Bone marrow (tissue), 2 donors: ENCODE data around the gene TYW1.
"Not testable (repeated sequence)": the region's sequence is repeated elsewhere in the genome, so short reads cannot be mapped to it uniquely, and the experiment has no call there.

Experiments used
- DNase-seq, 2 donors: peaks; one replicate each; lab custom pipeline; 2025; lab: John Stamatoyannopoulos, UW

TYW1 gene

GRCh38 chr7:67191002-67191720, 194.5 kb downstream of the TYW1 start:
- not testable (repeated sequence) for DNase-seq

GRCh38 chr7:67192123-67192702, 195.6 kb downstream of the TYW1 start:
- DNase-seq, result not testable (repeated sequence)

DNA sequence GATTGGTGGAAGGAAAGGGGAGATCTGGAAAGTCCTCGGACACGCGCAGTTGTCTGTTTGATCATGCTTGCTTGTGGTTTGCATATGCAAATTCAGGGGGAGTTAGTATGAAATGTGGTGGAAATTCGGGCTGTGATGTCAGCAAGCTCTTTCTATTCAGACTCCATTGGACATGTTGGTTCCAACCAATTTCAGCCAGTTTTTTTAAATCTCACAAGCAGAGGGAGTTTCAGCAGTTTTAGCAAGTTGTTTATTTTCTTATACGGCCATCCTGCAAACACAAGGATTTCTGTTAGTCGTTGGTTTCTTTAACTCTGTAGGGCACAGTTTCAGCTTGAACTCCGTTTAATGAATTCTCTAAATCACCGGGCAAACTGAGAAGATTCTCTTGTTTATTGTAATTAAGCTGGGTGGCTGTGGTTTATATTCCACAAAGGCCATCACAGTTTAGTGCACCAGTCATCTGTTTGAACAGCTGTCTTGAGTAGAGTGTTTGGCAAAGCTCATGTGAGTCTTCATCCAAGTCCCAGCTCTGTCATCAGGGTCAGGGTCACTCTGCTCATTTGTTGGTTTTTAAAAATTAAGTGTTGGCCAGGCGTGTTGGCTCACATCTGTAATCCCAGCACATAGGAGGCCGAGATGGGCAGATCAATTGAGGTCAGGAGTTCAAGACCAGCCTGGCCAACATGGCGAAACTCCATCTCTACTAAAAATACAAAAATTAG, 196.4 kb downstream of the TYW1 start:
- not testable (repeated sequence) for DNase-seq

DNA sequence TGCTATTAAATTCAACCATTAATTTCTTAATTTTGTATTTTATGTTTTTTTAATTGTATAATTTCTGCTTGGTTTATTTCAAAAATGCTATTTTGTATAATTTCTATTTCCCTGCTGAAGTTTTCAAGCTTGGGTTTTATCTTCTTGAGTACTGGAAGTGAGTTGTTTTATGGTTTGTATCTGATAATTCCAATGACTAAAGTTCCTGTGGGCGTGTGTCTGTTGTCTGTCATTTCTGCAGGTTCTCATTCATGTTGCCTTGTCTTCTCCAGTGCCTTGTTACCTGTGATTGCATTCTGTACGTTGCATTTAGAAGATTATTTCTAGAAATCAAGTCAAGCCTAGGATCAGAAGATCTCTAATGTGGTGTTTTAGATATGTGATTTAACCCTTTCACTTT, 199.5 kb downstream of the TYW1 start:
- DNase-seq, result not testable (repeated sequence)

- DNase-seq, result not testable (repeated sequence)
Measured at GRCh38 chr7:67198865-67199526, 202.4 kb downstream of the TYW1 start.

GRCh38 chr7:67205772-67206171, 209.1 kb downstream of the TYW1 start:
- DNase-seq, result not testable (repeated sequence)

GRCh38 chr7:67206452-67206851, 209.8 kb downstream of the TYW1 start:
- no peak for DNase-seq

- DNase-seq, result not testable (repeated sequence)
Measured at GRCh38 chr7:67208656-67209055, 212.0 kb downstream of the TYW1 start.

DNA sequence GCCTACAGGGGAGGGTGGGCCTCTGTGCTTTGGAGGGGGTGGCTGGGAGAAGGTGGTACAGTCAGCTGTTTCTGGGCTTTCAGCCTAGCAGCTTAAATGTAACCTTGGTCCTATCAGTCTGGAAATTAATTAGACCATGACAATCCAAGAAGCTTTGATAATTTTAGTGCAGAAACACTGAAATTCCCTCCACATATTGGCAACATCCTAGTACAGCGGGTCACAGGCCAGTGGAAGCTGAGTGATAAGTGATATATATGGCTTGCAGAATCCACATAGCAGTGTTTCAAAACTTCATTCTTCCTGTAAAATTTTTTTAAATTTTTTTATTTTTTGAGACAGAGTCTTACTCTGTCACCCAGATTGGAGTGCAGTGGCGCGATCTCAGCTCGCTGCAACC, 212.6 kb downstream of the TYW1 start:
- no peak for DNase-seq

DNA sequence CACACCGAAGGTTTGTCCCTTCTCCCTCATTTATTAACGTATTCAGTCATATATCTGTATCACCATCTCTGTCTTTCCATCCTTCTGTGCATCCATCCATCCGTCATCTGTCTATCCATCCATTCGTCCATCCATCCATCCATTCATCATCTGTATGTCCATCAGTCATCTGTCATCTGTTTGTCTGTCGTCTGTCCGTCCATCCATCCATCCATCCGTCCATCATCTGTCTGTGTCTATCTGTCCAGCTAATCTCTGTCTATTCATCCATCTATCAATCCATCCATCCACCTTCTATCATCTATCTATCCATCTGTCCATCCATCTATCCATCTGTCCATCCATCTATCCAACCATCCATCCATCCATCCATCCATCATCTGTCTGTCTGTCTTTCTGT, 213.9 kb downstream of the TYW1 start:
- no peak for DNase-seq

GRCh38 chr7:67211650-67212330, 215.2 kb downstream of the TYW1 start:
- DNase-seq, result peak in 1 of 2 donors; percentile 36

GRCh38 chr7:67213038-67213437, 216.4 kb downstream of the TYW1 start:
- not testable (repeated sequence) for DNase-seq

- DNase-seq, result not testable (repeated sequence)
Measured at GRCh38 chr7:67223551-67223950, 226.9 kb downstream of the TYW1 start.

DNA sequence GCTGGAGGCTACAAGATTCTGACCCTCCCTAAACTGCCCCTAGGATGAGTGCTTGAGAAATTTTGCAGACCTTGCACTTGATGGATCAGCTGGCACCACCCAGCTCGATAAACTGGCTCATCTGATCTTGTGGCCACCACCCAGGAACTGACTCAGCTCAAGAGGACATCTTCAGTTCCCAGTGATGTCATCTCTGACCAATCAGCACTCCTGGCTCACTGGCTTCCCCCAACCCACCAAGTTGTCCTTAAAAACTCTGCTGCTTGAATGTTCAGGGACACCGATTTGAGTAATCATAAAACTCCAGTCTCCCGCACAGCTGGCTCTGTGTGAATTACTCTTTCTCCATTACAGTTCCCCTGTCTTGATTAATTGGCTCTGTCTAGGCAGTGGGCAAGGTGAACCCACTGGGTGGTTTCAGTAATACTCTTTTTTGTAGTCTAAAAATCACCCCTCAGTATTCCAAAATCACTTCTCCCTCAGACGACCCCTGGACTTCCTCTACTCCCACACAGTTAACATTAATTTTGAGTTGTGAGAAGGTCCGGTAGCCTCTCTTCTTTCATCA, 229.8 kb downstream of the TYW1 start:
- DNase-seq, result not testable (repeated sequence)

GRCh38 chr7:67226967-67227366, 230.3 kb downstream of the TYW1 start:
- DNase-seq, result not testable (repeated sequence)

GRCh38 chr7:67229018-67229417, 232.4 kb downstream of the TYW1 start:
- DNase-seq, result not testable (repeated sequence)

- not testable (repeated sequence) for DNase-seq
Measured at GRCh38 chr7:67230029-67230428, 233.4 kb downstream of the TYW1 start.

DNA sequence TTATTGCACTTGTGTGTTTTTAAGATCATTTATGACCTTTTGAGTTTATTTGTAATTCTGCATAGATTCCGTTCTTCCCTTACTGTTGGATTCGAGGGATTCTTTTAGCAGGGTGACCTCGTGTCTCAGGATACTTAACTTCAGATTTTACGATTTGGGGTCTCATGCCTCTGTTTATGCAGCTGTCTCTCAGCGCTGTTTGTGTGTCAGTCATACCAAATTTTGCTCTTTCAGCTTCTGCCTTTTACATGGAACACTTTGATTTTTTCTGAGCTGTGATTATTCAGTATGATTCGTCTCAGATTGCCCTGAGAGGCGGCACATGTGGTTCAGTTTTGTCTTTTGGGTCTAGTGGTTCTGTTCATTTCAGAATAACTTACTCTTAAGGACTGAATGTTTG, 236.9 kb downstream of the TYW1 start:
- DNase-seq, result not testable (repeated sequence)

- not testable (repeated sequence) for DNase-seq
Measured at GRCh38 chr7:67236216-67236615, 239.6 kb downstream of the TYW1 start.

- DNase-seq, result not testable (repeated sequence)
Measured at GRCh38 chr7:67242871-67243270, 246.2 kb downstream of the TYW1 start.

GRCh38 chr7:67248364-67248763, 251.7 kb downstream of the TYW1 start:
- not testable (repeated sequence) for DNase-seq
